HG03095 (cell line): ENCODE measurements around the gene REEP1.
"Not testable (repeated sequence)": the region's sequence is repeated elsewhere in the genome, so short reads cannot be mapped to it uniquely, and the experiment has no call there.

ENCODE experiments used
- ATAC-seq: cut with Tn5 transposase; IDR thresholded peaks from one replicate; pipeline ENCODE4 v1.9.1; 2021; ENCODE audit warnings: moderate library complexity; ENCODE audit not compliant: unreplicated experiment

The REEP1 gene

DNA sequence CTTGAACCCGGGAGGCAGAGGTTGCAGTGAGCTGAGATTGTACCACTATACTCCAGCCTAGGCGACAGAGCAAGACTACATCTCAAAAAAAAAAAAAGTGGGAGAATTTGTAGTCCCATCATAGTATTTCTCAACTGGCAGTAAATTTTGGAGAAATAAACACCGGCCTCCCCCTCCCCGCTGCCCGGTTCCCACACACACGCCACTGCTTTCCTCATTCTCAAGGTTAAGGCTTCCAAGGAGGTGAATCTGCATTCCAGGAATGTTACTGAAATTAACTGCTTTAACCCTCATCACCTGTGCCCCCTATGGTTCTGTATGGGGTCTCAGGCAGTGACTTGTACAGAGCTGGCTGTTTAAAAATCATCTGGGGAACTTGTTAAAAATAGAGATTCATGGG is 88.2 kb downstream of the REEP1 start:
- ATAC-seq: no peak

- ATAC-seq: not testable (repeated sequence)
Measured at GRCh38 chr2:86245222-86245621, 92.2 kb downstream of the REEP1 start.

DNA sequence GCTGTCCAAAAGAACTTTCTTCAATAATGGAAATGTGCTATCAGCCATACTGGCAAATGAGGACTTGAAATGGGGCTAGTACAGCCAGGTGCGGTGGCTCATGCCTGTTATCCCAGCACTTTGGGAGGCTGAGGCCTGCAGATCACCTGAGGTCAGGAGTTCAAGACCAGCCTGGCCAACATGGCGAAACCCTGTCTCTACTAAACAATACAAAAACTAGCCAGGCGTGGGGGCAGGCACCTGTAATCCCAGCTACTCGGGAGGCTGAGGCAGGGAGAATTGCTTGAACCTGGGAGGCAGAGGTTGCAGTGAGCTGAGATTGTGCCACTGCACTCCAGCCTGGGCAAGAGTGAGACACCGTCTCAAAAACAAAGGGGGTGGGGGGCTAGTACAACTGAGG is 92.6 kb downstream of the REEP1 start:
- ATAC-seq: not testable (repeated sequence)

DNA sequence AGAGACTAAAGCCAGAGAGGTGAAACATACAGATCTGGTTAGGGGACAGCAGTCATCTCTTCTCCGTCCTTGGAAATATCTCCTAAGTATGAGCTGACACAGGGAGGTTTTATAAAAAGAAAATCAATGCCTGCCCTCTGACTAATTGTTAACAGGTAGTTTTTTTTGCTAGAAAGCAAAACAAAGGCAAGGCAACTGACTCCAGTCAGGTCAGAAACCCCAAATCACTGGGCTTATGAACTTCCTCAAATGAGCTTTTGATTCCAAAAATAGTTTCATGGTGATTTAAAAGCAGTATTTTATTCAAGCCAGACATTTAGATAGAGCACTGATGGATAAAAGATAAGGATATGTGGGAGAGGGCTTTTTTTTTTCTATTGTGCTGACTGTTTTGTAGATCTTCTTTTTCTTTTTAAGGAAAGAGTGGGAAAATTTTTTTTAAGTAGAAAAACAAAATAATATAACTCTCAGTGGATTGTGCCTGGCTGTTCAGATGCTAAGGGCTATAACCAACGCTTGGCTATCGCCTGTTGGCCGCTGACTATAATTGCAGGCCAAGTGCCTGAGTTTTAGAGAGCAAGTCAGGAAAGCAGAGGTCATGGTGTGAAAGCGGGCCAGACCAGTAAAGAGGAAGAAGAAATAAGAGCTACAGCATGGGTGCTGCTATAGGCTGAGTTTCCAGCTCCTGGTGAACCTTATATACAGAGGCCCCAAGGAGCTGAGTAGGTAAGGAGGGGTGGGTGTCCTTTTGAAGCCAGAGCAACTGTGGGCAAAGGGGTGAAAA is 93.3 kb downstream of the REEP1 start:
- ATAC-seq: no peak

DNA sequence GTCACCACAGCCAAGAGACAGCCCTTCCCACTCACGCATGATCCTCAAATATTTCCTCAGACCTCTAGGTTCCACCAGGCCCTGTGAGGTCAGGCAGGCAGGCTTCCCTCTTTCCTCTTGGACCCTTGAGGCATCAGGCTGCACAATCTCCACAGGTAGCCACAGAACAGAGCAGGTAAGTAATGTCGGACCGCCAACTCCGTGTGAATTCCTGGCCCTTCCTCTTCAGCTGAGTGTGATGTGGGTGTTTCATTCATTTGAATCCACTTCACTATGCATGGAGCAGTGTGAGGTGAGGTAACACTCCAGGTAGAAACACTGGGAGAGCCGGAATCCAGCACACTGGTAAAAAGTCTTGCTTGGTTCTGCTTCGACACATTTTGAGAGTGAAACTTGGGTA is 94.2 kb downstream of the REEP1 start:
- no peak for ATAC-seq

GRCh38 chr2:86241611-86242010 is 95.8 kb downstream of the REEP1 start:
- no peak for ATAC-seq

GRCh38 chr2:86240251-86240650 is 97.2 kb downstream of the REEP1 start:
- ATAC-seq: no peak

- no peak for ATAC-seq
Measured at GRCh38 chr2:86239745-86240144, 97.7 kb downstream of the REEP1 start.

- no peak for ATAC-seq
Measured at GRCh38 chr2:86239326-86239725, 98.1 kb downstream of the REEP1 start.

GRCh38 chr2:86238354-86238753 is 99.1 kb downstream of the REEP1 start:
- peak; percentile 87 for ATAC-seq

- no peak for ATAC-seq
Measured at GRCh38 chr2:86237172-86237571, 100.3 kb downstream of the REEP1 start.

DNA sequence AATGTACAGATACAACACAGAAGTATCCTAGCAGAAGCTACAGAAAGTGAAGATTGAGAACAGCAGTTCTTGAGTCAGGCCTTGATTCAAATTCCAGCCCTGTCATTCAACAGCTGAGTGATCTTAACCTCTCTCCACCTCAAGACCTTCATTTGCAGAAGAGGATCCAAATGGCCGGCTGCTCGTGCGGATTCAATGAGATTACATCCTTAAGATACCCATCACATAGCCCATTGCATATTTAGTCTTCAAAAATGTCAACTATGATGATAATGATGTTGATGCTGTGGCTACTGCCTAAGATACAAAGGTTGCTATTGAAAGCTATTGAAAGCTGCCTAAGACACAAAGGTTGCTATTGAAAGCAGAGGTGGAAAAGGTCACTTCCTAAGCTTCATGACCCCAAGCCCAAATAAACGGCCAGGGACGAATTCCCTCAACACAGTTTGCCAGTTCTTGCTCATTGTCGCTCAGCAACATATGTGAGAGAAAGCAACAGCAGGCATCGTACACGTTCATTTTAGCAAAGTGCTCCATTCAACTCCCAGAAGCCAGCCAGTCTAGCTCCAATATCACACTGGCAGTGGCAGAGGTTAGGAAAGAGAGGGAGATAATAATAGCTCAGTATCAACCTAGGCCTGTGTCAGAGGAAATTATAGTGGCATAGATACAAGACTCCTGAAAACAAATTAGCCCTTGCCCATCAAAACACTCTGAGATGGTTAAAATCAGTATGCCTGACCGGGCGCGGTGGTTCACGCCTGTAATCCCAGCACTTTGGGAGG is 102.0 kb downstream of the REEP1 start:
- ATAC-seq: no peak

- no peak for ATAC-seq
Measured at GRCh38 chr2:86234563-86235131, 102.8 kb downstream of the REEP1 start.

GRCh38 chr2:86233436-86233835 is 104.0 kb downstream of the REEP1 start:
- ATAC-seq: no peak

DNA sequence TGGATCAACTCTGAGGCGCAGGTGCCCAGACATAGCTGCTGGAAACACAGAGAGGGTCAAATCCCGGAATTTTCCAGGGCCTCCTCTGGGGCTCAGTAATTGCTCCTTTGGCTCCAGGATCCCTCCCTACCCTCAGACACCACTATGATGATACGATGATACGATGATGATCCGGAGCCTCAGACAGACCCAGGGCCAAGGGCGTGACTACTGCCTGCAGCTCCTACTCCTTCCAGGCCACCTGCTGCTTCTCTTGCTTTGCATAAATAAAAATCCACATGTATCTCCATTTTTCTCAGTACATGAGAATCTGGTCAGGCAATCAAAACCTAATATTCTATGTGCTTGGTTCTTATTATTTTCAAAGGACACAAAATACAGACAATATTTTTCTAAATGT is 104.5 kb downstream of the REEP1 start:
- ATAC-seq: no peak

GRCh38 chr2:86232373-86232784 is 105.0 kb downstream of the REEP1 start:
- no peak for ATAC-seq

GRCh38 chr2:86231680-86232372 is 105.6 kb downstream of the REEP1 start:
- ATAC-seq: no peak

DNA sequence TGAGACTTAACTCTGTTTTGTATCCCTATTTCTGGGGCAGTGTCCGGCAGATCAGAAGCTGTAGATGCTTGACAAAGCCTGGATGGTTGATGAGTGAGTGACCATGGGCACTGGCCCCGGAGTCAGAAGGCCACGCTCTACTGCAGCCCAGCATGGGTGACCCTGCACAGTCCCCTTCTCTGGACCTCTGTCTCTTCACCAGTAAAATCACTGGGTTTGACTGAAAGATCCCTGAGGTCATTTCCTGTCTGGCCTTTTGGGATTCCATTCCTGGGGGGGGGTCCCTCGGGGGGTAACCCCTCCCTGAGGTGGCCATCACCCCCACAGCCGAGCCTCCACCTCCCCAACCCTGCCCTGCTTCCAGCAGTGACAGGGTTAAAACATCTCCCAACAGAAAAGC is 106.5 kb downstream of the REEP1 start:
- no peak for ATAC-seq

- no peak for ATAC-seq
Measured at GRCh38 chr2:86229221-86229620, 108.2 kb downstream of the REEP1 start.

GRCh38 chr2:86228574-86228973 is 108.9 kb downstream of the REEP1 start:
- not testable (repeated sequence) for ATAC-seq

DNA sequence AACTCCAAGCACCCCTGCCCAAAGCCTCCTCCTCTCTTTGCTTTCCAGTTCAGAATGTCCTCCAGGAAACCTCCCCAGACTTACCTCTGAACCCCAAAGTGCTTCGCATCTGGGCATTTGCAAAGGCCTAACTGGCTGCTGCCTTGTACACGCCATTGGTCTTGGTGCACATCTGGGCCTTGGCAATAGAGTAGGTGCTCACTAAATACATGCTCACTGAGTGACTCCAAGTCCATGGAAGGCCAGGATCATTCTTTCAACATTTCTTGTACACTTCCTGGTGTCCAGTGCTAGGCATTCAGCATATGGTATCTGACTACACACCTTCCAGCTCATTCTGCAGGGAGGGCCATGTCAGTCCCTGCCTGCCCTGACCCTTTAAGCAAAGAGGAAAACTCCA is 109.7 kb downstream of the REEP1 start:
- no peak for ATAC-seq
